ENCODE measurements around the gene SLC35F3.

Gene SLC35F3

GRCh38 chr1:233946724-233947123, 42.2 kb downstream of the SLC35F3 start:
- no peak for TF ChIP-seq CTCF (IDR thresholded peaks at IDR 0.05; ENCODE audit: insufficient read depth, low read length, missing control alignments)
- ChIA-PET POLR2A (no interaction called here), CTCF (no interaction called here)
- no peak for DNase-seq (ENCODE audit: low read depth, low spot score)
- no peak overlapping the region for H3K4me3 ChIP-seq (ENCODE audit: low read depth, low read length)

- ChIA-PET CTCF (no interaction called here), POLR2A (no interaction called here)
- H3K4me3 ChIP-seq (ENCODE audit: low read depth, low read length): no peak overlapping the region
- no peak for DNase-seq (ENCODE audit: low read depth, low spot score)
- no peak for TF ChIP-seq CTCF (IDR thresholded peaks at IDR 0.05; ENCODE audit: insufficient read depth, low read length, missing control alignments)
These were observed 47.3 kb downstream of the SLC35F3 start for GRCh38 chr1:233951804-233952203.

DNA sequence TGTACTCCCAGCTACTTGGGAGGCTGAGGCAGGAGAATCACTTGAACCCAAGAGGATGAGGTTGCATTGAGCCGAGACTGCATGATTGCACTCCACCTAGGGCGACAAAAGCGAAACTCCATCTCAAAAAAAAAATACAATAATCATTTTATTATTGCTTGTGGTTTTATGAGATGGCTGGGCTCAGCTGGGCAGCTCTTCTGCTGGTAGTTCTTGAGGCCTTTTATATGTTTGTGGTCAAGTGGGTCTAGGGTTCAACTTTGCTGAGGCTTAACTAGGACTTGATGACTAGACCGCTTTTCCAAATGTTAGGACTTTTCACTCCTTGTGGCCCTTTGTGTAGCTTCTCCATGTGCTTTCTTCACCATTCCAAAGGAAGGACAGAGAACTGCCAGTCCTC, 53.2 kb downstream of the SLC35F3 start:
- TF ChIP-seq CTCF (IDR thresholded peaks at IDR 0.05; ENCODE audit: insufficient read depth, low read length, missing control alignments): no peak
- POLR2A ChIA-PET: no interaction called here
- no peak for DNase-seq (ENCODE audit: low read depth, low spot score)
- CTCF ChIA-PET: no interaction called here
- no peak overlapping the region for H3K4me3 ChIP-seq (ENCODE audit: low read depth, low read length)

- CTCF ChIA-PET: no interaction called here
- DNase-seq (ENCODE audit: low read depth, low spot score): no peak
- no peak for TF ChIP-seq CTCF (IDR thresholded peaks at IDR 0.05; ENCODE audit: insufficient read depth, low read length, missing control alignments)
- no peak overlapping the region for H3K4me3 ChIP-seq (ENCODE audit: low read depth, low read length)
- POLR2A ChIA-PET: no interaction called here
These were observed 54.6 kb downstream of the SLC35F3 start for GRCh38 chr1:233959102-233959501.

- no peak overlapping the region for H3K4me3 ChIP-seq (ENCODE audit: low read depth, low read length)
- TF ChIP-seq CTCF (IDR thresholded peaks at IDR 0.05; ENCODE audit: insufficient read depth, low read length, missing control alignments): no peak
- POLR2A ChIA-PET: no interaction called here
- no peak for DNase-seq (ENCODE audit: low read depth, low spot score)
- CTCF ChIA-PET: no interaction called here
These were observed 55.5 kb downstream of the SLC35F3 start for GRCh38 chr1:233959971-233960370.

DNA sequence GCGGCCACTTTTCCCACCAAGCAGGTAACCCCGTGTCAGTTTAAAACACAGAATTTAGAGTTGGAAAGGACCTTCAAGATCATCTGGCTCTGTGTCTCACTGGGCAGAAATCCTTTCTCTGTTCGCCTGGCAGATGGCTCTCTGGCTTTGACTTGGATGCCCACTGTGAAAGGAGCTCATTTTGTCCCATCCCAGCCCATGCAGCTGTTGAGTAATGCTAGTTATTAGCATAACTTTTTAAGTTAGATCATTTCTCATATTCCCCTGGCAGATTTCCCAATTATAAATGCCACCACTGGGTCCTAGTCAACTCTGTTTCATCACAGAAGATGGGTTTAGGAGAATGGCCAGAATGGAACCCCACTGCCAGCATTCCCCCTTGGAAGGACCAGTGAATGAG, 55.9 kb downstream of the SLC35F3 start:
- POLR2A ChIA-PET: no interaction called here
- no peak overlapping the region for H3K4me3 ChIP-seq (ENCODE audit: low read depth, low read length)
- TF ChIP-seq CTCF (IDR thresholded peaks at IDR 0.05; ENCODE audit: insufficient read depth, low read length, missing control alignments): no peak
- CTCF ChIA-PET: no interaction called here
- no peak for DNase-seq (ENCODE audit: low read depth, low spot score)
